ENCODE measurements around the gene VSX1. TPM values are rescaled to one million over a fixed set of nuclear protein-coding genes. Genes with fewer than 3 reads are reported as not detected.
A peak's percentile ranks its signal among the peaks of the same experiment; 100 is the strongest.

Gene VSX1
- total and polyA plus RNA-seq, 7 experiments from 2014 or later = not detected

DNA sequence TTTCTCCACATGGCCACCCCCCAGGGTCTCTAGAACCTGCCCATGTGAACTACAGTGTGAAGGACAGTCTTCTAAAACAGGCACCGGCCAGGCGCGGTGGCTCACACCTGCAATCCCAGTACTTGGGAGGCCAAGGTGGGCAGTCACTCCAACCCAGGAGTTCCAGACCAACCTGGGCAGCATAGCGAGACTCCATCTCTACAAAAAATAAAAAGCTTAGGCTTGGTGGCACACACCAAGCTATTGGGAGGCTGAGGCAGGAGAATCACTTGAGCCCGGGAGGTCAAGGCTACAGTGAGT, 37.7 kb downstream of the VSX1 start:
- H3K27me3 ChIP-seq (ENCODE audit: control insufficient read depth in 2 of 2, insufficient read depth in 2 of 2, low read length in 2 of 2) = no peaks in the 10 kb centered on the region
- Mint-ChIP-seq H3K4me3 (no peak overlapping the region), H3K9me3 (peaks cover 0 to 3% (median 0%) of the 10 kb centered on the region in 11 donors), H3K27me3 (no peaks in the 10 kb centered on the region), H3K27ac (peak overlapping the region; percentile 41 to 99 (median 92)), H3K4me1 (peaks cover 15 to 55% (median 30%) of the 10 kb centered on the region in 7 donors), H3K36me3 (peaks cover 0 to 18% (median 0%) of the 10 kb centered on the region in 5 donors)
- ATAC-seq (no peak), DNase-seq (no peak)
- no peak overlapping the region for H3K4me3 ChIP-seq (ENCODE audit: low read length)
- POLR2A ChIA-PET = interaction anchor here (6.1 kb wide), 1 partner anchor 13 kb away, joined by 50 read pairs; the partner anchor contains the start of gene ACSS1
- peaks cover 25 to 35% of the 10 kb centered on the region in 2 donors for H3K4me1 ChIP-seq (ENCODE audit: control insufficient read depth in 2 of 2, insufficient read depth in 2 of 2, low read length in 2 of 2)
- intact Hi-C loops (cut with micrococcal nuclease) = no loop called here
- peaks cover 0 to 25% (median 3%) of the 10 kb centered on the region in 3 experiments for H3K36me3 ChIP-seq (ENCODE audit: control insufficient read depth in 2 of 3, insufficient read depth in 3 of 3, low read length in 3 of 3)
- CTCF ChIA-PET = no interaction called here
- H3K9me3 ChIP-seq (ENCODE audit: control insufficient read depth in 2 of 3, low read length in 3 of 3) = no peaks in the 10 kb centered on the region
- H3K27ac ChIP-seq (ENCODE audit: low read depth, low read length) = peak overlapping the region; percentile 76

DNA sequence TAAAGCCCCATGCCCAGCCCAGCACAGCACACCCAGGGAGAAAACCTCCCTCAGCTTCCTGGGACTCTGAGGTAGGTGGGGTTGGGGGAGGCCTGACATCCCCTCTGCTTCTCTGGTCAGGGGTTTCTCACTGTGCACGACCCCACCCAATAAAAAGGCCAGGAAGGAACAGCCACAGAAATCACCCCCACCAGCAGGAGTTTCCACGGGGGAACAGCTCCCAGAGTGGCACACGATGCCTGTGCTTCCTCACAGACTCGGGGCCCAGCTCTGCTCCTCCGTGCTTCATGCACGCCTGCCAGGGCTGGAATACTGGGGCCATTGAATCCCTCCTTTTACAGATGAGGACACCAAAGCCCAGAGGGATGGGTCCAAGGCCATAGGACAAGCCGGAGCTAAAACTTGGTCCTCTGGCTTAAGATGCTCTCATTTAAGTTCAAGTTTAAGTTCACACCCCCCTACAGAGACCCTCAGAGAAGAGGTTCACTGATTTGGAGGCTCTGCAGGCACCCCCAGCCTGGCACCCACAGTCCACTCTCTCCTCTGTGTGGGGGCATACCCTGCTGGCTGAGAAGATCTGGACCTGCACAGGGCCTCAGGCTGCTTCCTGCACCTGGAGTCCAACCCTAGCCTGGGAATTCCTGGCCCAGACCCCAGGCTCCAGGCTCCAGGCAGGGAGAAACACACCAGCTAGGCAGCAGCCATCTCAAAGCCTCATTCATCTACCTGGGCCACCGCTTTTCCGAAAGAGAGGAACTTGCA, 38.3 kb downstream of the VSX1 start:
- Mint-ChIP-seq H3K4me3 (peak overlapping the region in 3 of 10 donors; percentile 70 to 86 (median 76)), H3K27me3 (no peaks in the 10 kb centered on the region), H3K4me1 (peaks cover 13 to 53% (median 30%) of the 10 kb centered on the region in 7 donors), H3K27ac (peak overlapping the region; percentile 84 to 99 (median 93)), H3K9me3 (peaks cover 0 to 3% (median 0%) of the 10 kb centered on the region in 11 donors), H3K36me3 (peaks cover 0 to 13% (median 0%) of the 10 kb centered on the region in 5 donors)
- ChIA-PET POLR2A (interaction anchor here (1.0 to 6.1 kb wide), 2 partner anchors 13 to 45 kb away, joined by 3 to 50 read pairs; partner anchors contain the start of gene ACSS1), CTCF (interaction anchor here (0.7 kb wide), 1 partner anchor 1107 kb away, joined by 3 read pairs; no protein-coding TSS in a partner anchor)
- Histone ChIP-seq H3K9me3 (ENCODE audit: control insufficient read depth in 2 of 3, low read length in 3 of 3) (no peaks in the 10 kb centered on the region), H3K4me3 (ENCODE audit: low read length) (no peak overlapping the region), H3K27ac (ENCODE audit: low read depth, low read length) (peak overlapping the region; percentile 76), H3K36me3 (ENCODE audit: control insufficient read depth in 2 of 3, insufficient read depth in 3 of 3, low read length in 3 of 3) (peaks cover 0 to 23% (median 3%) of the 10 kb centered on the region in 3 experiments), H3K4me1 (ENCODE audit: control insufficient read depth in 2 of 2, insufficient read depth in 2 of 2, low read length in 2 of 2) (peaks cover 25 to 39% of the 10 kb centered on the region in 2 donors), H3K27me3 (ENCODE audit: control insufficient read depth in 2 of 2, insufficient read depth in 2 of 2, low read length in 2 of 2) (no peaks in the 10 kb centered on the region)
- ATAC-seq (no peak), DNase-seq (no peak)
- intact Hi-C loops (cut with micrococcal nuclease) = loop anchor here (1.0 kb wide), 1 partner anchor 14 kb away; no protein-coding TSS in a partner anchor

DNA sequence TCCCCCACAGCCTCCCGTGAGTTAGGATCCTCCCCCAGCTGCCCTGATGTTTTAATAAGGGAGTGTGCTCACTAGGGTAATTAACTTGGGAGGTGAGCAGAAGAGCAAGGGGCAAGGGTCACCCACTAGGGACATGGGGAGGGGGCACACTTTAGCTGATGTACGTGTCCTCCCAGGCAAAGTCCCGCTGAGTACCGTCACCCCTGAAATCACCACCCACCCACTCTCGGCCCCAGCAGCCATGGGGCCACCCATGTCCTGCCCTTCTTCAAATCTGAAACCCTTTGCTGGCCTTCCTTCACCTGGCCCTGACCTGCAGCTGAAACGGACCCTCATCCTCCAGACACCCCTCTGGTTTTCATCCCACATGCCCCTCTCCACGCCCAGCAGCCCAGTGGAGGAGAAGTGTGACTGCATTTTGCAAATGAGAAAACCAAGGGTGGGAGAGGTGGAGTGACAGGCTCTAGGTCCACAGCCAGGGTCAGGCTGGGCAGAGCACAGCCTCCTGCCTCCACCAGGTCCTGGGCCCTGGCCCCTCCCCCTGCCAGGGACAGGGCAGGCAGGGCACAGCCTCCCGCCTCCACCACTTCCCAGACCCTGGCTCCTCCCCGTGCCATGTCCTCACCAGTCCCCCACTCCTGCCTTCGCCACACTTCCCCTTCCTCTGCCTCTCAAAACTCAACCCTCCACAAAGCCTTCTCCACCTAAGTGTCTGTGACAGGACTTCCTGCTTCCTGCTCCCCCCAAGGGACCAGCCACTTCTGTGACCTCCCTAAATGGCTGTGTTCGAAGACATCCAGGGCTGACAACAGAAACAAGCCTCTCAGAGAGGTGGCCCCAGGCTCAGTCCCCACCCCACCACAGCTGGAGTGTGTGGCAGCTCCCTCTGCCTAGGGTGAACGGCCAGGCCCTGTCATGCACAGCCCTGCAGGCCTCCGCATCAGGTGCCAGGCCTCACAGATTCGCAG, 39.1 kb downstream of the VSX1 start:
- Histone ChIP-seq H3K9me3 (ENCODE audit: control insufficient read depth in 2 of 3, low read length in 3 of 3) (no peaks in the 10 kb centered on the region), H3K4me1 (ENCODE audit: control insufficient read depth in 2 of 2, insufficient read depth in 2 of 2, low read length in 2 of 2) (peaks cover 25 to 46% of the 10 kb centered on the region in 2 donors), H3K27ac (ENCODE audit: low read depth, low read length) (peak overlapping the region; percentile 76), H3K36me3 (ENCODE audit: control insufficient read depth in 2 of 3, insufficient read depth in 3 of 3, low read length in 3 of 3) (peaks cover 0 to 19% (median 0%) of the 10 kb centered on the region in 3 experiments), H3K4me3 (ENCODE audit: low read length) (no peak overlapping the region), H3K27me3 (ENCODE audit: control insufficient read depth in 2 of 2, insufficient read depth in 2 of 2, low read length in 2 of 2) (no peaks in the 10 kb centered on the region)
- peak overlapping the region; percentile 84 to 99 (median 95) for H3K27ac Mint-ChIP-seq
- H3K4me1 Mint-ChIP-seq = peaks cover 17 to 59% (median 35%) of the 10 kb centered on the region in 7 donors
- peaks cover 0 to 10% (median 0%) of the 10 kb centered on the region in 5 donors for H3K36me3 Mint-ChIP-seq
- peak; percentile 83 for ATAC-seq
- POLR2A ChIA-PET = interaction anchor here (1.0 to 6.1 kb wide), 2 partner anchors 14 to 44 kb away, joined by 3 to 50 read pairs; partner anchors contain the start of gene ACSS1
- intact Hi-C loops (cut with micrococcal nuclease) = loop anchor here (1.0 kb wide), 1 partner anchor 14 kb away; no protein-coding TSS in a partner anchor
- DNase-seq = peak in 8 of 9 donors; percentile 19 to 74 (median 64)
- no peaks in the 10 kb centered on the region for H3K27me3 Mint-ChIP-seq
- H3K4me3 Mint-ChIP-seq = peak overlapping the region; percentile 37 to 86 (median 74)
- H3K9me3 Mint-ChIP-seq = peaks cover 0 to 3% (median 0%) of the 10 kb centered on the region in 11 donors
- CTCF ChIA-PET = interaction anchor here (0.5 to 0.7 kb wide), 2 partner anchors 8 to 1106 kb away, joined by 3 read pairs; no protein-coding TSS in a partner anchor

DNA sequence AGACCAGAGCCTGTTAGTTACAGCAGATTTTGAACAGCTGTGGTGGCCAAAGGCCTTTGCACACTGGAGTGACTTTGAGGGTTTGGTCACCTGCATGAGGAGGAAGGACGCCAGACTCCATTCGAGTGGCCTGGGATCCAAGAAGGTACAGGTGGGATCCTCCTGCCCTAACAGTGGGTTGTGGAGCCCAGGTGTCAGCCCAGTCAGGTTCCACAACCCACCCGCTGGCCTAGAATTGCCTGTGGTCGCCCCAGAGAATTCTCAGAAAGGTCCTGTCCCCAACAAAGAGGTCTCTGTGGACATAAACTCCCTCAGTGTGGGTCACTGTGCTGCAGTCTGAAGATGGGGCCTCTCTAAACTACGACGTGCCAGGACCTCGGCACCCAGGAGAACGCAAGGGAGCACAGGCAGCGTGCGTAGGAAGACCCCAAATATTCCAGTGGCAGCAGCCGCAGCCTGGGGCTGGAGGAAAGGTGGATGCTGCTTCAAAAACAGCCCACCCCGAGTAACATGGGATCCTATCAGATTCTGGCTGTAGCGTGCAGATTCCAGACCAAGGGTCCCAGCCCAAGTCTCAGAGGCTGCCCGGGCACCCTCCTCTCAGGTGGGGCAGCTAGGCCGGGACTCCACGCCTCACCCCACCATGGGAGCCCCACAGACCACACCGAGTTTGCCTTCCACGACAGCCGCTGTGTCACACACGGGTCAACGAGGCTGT, 40.0 kb downstream of the VSX1 start:
- peak overlapping the region in 5 of 10 donors; percentile 70 to 86 (median 74) for H3K4me3 Mint-ChIP-seq
- ATAC-seq = no peak
- intact Hi-C loops (cut with micrococcal nuclease) = no loop called here
- Histone ChIP-seq H3K27ac (ENCODE audit: low read depth, low read length) (peak overlapping the region; percentile 76), H3K27me3 (ENCODE audit: control insufficient read depth in 2 of 2, insufficient read depth in 2 of 2, low read length in 2 of 2) (no peaks in the 10 kb centered on the region), H3K4me1 (ENCODE audit: control insufficient read depth in 2 of 2, insufficient read depth in 2 of 2, low read length in 2 of 2) (peaks cover 25 to 55% of the 10 kb centered on the region in 2 donors), H3K36me3 (ENCODE audit: control insufficient read depth in 2 of 3, insufficient read depth in 3 of 3, low read length in 3 of 3) (peaks cover 0 to 11% (median 0%) of the 10 kb centered on the region in 3 experiments), H3K9me3 (ENCODE audit: control insufficient read depth in 2 of 3, low read length in 3 of 3) (no peaks in the 10 kb centered on the region), H3K4me3 (ENCODE audit: low read length) (no peak overlapping the region)
- ChIA-PET CTCF (no interaction called here), POLR2A (interaction anchor here (6.1 kb wide), 1 partner anchor 15 kb away, joined by 50 read pairs; the partner anchor contains the start of gene ACSS1)
- DNase-seq = no peak
- peaks cover 25 to 65% (median 44%) of the 10 kb centered on the region in 7 donors for H3K4me1 Mint-ChIP-seq
- H3K36me3 Mint-ChIP-seq = peaks cover 0 to 3% (median 0%) of the 10 kb centered on the region in 5 donors
- no peaks in the 10 kb centered on the region for H3K27me3 Mint-ChIP-seq
- peak overlapping the region in 8 of 9 donors; percentile 86 to 99 (median 96) for H3K27ac Mint-ChIP-seq
- H3K9me3 Mint-ChIP-seq = peaks cover 0 to 3% (median 0%) of the 10 kb centered on the region in 11 donors

DNA sequence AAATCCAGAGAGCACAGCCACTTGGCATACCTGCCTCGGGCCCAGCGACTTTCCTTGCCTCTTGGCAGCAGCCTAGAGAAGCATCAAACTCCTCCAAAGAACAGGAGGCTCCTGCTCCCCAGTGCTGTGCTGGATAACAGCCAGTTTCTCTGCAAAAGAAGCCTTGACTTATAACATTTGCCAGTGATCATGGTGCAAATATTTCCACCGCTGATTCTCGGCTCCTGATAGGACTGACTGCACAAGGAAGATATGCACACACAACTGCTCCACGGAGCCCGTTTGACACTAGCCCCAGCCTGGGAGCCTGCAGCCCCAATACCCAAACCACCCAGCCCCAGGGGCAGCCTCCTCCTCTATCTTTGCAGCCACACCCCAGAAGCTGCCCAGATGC, 41.5 kb downstream of the VSX1 start:
- H3K4me1 Mint-ChIP-seq = peaks cover 40 to 80% (median 59%) of the 10 kb centered on the region in 7 donors
- no peaks in the 10 kb centered on the region for H3K36me3 ChIP-seq (ENCODE audit: control insufficient read depth in 2 of 3, insufficient read depth in 3 of 3, low read length in 3 of 3)
- DNase-seq (no peak), ATAC-seq (no peak)
- H3K27ac ChIP-seq (ENCODE audit: low read depth, low read length) = peak overlapping the region; percentile 56
- peaks cover 35 to 70% of the 10 kb centered on the region in 2 donors for H3K4me1 ChIP-seq (ENCODE audit: control insufficient read depth in 2 of 2, insufficient read depth in 2 of 2, low read length in 2 of 2)
- no peaks in the 10 kb centered on the region for H3K9me3 ChIP-seq (ENCODE audit: control insufficient read depth in 2 of 3, low read length in 3 of 3)
- ChIA-PET CTCF (no interaction called here), POLR2A (interaction anchor here (6.1 kb wide), 1 partner anchor 16 kb away, joined by 50 read pairs; the partner anchor contains the start of gene ACSS1)
- H3K36me3 Mint-ChIP-seq = peaks cover 0 to 2% (median 0%) of the 10 kb centered on the region in 5 donors
- H3K4me3 ChIP-seq (ENCODE audit: low read length) = no peak overlapping the region
- H3K9me3 Mint-ChIP-seq = peaks cover 0 to 3% (median 0%) of the 10 kb centered on the region in 11 donors
- peak overlapping the region in 8 of 9 donors; percentile 77 to 93 (median 86) for H3K27ac Mint-ChIP-seq
- H3K27me3 ChIP-seq (ENCODE audit: control insufficient read depth in 2 of 2, insufficient read depth in 2 of 2, low read length in 2 of 2) = no peaks in the 10 kb centered on the region
- peak overlapping the region in 1 of 10 donors; percentile 86 for H3K4me3 Mint-ChIP-seq
- intact Hi-C loops (cut with micrococcal nuclease) = no loop called here
- no peaks in the 10 kb centered on the region for H3K27me3 Mint-ChIP-seq

Measured in naive thymus-derived CD4-positive, alpha-beta T cell (primary cell).